Raji (cell line): Measurements from ENCODE around the gene HYLS1.

Source experiments
- POLR2A ChIP-seq: IDR thresholded peaks from 2 replicates; pipeline ENCODE4 v1.6.1; 2011; ENCODE audit warnings: low read depth, low read length, control low read depth; ENCODE audit not compliant: insufficient read depth

HYLS1 gene

DNA sequence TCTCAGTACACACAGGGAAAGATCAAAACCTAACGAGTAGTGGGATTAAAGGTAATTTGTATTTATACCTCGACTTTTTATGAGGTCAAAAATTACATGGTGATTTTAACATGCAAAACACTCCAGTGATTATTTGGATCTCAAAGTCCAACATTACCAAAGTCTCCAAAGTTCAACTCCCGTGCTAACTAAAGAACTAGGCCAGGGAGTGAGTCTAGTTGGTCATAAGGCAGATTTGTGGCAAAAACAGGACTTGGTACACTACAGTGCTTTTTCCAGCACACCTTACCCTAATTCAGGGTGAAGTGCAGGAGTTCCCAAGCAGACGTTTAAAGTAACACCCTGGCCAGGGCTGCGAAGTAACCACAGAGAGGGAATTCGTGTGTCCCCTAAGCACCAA lies 14.4 kb downstream of the HYLS1 start:
- TF ChIP-seq POLR2A = no peak

DNA sequence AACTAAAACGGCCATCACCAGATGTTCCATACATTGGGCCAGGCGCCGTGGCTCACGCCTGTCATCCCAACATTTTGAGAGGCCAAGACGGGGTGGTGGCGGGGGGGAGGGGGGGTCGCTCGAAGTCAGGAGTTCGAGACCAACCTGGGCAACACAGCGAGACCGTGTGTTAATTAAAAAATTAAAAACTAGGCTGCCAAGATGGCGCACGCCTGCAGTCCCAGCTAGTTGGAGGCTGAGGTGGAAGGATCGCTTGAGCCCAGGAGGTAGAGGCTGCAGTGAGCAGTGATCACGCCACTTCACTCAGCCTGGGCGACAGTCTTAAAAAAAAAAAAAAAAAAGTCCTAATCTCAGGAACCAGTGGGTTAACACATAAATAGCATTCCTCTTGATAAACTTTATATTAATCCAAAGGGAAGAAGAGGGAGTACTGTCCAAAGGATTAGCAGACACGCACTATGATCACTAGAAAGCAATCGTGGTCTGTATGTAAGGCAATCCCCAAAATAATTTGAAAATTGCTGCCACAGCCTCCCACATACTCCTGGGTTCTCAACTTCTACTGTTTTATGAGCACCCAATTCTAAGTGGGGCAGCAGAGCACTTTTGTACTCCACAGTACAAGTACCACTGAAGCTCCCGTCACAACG lies 14.9 kb downstream of the HYLS1 start:
- TF ChIP-seq POLR2A = no peak

DNA sequence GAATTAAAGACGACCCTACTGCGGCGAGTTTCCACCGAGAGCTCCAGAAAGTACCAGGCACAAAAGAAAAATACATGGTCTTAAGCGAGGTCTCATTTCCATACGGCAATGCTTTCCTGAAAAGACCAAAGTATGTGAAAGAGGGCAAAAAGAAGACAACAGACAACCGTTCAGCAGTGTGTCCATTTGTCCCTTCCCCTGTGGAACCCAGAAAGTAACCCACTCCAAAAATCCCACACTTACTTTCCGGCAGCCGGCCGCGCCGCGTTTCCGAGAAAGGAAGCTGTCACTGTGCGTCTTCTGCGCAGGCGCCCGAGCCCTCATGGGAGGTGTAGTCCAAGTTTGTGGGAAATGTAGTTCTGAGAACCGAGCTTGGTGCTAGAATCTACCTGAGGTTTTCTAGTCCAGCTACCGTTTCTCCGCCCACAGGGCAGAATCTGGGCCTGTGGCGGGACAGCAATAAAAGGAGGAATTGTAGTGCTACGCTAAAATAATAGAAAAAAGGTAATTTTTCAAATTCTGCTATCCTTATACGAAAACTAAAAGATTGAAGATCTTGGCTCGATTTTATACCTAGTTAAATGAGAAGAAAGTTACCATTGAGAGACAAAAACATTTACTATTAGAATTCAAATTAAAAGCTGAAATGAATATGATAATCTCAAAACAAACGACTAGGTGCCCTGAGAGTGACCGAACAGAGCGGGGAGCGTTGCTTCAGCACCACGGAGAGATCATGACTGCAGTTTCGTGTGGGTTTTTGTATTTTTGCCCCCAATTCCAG lies 15.7 kb downstream of the HYLS1 start, which contains the start of gene PUS3:
TSS of gene PUS3 (minus strand) at position 280 of the 784 bp plus-strand sequence. CDS start 6,922 bp downstream, outside the sequence.
- peak; percentile 88 for TF ChIP-seq POLR2A

DNA sequence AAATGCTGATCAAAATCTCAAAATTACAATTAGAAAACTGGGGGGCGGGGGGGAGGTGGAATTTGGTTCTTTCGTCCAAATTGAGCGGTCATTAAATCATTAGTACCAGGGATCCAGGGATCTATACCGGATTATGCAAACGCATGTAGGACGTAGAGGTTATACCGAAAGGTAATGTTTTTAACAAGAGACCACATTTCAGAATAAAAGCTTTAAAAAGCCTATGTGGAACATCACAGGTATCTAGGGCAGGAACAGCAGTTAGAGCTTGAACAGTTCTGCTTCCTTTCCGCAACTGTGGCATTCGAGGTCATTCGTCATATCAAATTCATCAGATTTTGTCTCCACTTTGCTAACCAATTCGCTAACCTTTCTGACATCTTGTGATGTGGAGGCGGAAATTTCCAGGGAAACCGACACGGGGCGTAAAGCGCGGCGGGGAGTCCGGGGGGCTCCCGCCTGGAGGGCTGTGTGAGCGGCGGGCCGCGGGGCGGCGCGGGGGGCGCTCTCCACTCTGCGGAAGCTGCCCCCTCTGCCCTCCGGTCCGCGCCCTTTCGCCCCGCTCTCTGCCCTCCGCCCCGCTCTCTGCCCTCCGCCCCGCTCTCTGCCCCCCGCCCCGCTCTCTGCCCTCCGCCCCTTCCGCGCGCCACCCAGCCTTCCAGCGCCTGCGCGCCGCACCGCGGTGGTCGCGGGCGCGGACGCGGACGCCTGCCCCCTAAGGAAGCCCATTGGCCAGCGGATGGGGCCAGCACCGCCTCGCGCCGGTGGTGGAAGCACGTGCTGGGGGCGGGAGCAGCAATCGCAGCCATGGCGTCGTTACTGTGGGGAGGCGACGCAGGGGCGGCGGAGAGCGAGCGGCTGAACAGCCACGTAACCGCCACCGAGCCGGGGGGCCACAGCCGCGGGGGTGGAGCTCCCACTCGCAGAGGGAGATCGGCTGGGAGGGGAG lies 16.5 kb downstream of the HYLS1 start, which contains the start of gene DDX25:
TSS of gene DDX25 (plus strand) at position 798 of the 949 bp plus-strand sequence. CDS start at position 808, 10 bp downstream.
- no peak for TF ChIP-seq POLR2A

DNA sequence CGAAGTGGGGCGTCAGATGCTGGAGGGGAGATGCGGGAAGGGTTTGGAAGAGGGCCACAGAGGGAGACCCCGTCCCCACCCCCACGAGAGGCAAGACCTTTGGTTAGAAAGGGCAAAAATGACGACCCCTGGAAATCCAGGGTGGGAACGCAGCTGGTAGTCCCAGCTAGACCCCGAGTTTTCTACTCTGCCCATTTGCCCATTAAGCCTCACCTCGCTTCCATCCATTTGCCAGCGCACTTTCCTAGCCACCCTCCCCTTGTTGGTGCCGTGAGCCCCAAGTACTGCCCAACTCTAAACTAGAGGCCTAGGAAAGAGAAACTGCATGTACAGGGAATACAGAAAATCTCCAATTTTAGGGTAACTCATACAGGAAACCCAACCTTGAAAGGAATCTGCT lies 17.2 kb downstream of the HYLS1 start:
- TF ChIP-seq POLR2A = no peak

DNA sequence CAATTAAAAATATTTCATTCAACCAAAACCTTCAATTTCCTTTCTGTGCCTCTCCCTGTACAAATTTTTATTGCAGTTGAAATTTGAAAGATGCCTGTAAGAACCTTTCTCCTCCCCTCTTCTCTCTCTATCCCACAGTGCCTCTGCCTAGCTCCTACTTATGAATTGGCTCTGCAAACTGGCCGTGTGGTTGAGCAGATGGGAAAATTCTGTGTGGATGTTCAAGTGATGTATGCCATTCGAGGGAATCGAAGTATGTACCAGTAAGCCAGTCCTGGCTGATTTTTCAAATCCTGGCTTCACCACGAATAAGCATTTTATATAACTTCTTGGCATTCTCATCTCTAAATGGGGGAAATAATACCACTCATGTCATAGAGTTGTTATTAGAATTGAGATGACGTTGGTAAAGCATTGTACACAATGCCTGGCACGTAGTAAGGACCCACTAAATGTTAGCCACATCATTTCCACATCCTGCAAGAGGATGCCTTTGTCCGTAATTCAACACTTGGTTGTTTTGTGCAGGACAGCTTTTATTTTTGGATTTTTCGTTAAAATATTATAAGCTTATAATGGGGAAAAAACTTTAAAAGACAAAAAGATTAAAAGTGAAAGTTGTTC lies 22.9 kb downstream of the HYLS1 start:
- TF ChIP-seq POLR2A = no peak

DNA sequence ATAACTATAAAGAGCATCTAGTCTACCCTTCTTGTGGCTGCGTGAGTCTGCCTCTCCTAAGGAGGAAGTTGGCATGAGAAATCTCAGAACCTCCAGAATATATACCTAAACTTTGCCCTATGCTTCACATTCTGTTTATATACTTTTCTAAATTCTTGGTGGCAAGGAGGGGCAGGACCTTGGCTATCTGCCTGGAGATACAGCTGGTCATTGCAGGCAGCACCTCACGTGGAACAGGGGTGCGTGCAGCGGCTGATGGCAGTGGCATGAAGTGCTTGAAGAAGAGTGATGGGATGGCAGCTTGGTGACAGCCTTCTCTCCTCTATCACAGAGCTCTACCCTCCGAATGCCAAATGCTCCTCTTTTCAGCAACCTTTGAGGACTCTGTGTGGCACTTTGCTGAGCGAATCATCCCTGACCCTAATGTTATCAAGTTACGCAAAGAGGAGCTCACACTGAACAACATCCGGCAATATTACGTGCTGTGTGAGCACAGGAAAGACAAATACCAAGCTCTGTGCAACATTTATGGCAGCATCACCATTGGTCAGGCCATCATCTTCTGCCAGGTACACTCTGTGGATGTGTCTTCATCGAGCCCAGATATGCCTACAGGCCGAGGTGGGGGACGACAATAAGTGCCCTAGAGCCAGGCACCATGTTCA lies 29.3 kb downstream of the HYLS1 start:
- TF ChIP-seq POLR2A = no peak

DNA sequence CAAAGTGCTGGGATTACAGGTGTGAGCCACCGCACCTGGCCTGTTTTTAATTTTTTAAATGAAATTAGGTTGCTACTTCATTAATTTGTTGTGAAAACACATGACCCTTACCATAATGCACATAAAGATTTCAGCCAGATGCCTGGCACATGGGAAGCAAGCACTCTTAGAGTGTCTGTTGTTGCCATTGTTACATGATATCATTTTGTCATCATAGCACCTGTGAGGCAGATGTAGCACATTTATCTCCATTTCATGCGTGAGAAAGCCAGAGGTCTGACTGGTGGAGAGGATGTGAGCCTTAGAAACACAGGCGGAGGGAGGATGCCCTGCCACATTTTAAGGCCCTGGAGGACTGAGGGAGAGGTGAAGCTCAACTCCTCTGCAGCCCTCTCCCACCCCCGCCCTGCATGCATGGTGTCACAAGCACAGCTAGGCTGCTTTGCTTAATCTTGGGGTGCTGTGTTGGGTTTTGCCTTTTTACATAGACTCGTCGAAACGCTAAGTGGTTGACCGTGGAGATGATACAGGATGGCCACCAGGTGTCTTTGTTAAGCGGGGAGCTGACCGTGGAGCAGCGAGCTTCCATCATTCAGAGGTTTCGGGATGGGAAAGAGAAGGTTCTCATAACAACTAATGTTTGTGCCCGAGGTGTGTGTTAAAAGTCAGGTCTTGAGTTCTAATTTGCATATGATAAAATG lies 30.8 kb downstream of the HYLS1 start:
- TF ChIP-seq POLR2A = no peak

DNA sequence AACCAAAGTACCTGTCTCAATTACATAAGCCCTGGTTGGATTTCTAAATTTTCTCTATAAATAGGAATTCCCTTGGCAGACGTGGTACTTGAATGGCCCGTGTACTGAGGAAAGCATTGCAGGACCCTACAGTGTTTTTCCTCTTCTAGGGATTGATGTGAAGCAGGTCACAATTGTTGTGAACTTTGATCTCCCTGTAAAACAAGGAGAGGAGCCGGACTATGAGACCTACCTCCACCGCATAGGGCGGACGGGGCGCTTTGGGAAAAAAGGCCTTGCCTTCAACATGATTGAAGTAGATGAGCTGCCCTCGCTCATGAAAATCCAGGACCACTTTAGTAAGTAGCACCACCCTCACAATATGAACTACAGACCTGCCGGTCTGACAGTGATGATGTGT lies 33.6 kb downstream of the HYLS1 start:
- TF ChIP-seq POLR2A = no peak

DNA sequence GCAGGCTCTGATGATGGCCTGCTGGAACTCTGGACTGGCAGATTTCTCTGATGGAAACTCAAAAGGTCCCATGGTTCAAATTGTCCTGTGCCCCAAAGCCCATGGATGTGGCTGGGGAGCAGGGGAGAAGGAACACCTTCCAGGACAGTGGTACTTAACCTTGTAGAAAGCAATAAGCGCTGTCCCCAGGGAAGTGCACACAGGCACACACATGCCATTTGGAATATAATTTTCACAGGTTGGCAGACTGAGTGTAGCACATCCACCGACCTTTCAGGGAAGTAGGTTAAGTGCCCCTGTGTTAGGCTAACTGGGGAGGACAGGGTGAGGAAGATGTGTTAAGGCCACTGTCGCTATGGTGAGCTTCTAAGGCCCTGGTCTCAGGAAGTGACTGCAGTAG lies 34.7 kb downstream of the HYLS1 start:
- TF ChIP-seq POLR2A = no peak

DNA sequence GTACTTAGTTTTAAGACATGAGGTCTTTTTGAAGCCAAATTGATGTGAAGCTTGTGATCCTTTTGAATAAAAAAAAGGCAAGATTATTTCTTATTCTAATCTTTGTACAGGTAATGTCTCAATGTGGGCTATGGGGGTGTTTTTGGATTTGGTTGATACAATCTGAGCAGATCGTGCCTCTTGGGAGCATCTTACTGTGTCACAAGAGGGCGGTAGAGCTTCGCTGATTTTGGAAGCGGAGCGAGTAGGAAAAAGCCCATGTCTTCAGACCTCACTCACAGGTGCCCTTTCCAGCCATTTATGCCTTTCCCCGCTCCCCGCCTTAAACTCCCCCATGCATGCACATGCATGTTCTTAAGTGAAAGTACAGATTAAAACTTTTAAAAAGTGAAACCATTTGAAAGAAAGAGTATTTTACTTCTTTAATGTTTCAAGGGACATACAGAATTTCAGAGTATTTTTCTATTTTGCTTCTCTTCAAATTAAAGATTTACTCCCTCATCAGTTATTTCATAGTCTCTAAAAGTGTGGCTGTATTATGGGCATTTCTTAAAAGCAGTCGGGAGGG lies 35.6 kb downstream of the HYLS1 start:
- TF ChIP-seq POLR2A = no peak

DNA sequence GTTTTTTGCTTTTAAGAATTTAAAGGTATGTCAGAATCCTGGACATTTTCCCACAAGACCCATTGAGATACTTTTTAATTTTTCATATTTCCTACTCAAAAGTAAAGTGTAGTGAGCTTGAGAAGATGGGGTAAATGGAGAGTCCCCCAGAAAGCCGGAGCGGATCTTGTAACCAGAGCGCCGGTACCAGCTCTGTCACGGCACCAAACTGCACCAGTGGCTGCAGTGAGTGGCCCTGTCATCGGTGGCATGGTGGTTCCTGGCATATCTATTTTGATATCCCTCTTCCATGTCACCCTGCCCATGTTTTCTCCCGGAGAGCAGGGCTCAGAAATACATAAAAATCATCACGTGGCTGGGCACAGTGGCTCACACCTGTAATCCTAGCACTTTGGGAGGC lies 36.2 kb downstream of the HYLS1 start:
- no peak for TF ChIP-seq POLR2A

DNA sequence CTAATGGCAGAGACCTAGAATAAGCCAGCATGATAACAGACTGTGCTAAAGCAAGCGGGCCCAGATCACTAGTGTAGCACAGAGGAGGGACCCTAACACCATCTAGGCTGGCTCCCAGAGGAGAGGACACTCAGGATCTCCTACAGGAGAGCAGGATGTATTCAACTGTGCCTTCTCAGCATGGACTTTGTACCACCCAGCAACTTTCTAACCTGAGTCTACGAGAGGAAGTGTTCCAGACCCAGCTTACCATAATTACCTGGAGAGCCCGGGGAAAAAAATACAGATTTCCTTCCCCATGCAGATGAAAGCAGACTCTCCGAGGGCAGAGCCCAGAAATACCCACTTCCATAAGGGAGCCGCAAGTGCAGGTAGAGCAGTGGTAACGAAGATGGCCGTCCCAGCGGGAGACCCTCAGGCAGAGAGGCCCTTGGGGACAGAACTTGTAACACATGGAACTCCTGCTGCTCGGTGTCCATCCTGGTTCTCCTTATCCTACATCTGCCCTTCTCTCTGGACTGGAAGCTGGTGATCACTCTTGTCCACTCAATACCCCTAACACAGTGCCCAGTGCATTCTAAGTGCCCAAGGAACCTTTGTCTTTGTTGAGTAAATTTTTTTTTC lies 37.0 kb downstream of the HYLS1 start:
- no peak for TF ChIP-seq POLR2A
